D341Med (cell line): ENCODE results near the gene MICA.

ENCODE experiments used
- DNase-seq: peaks from one replicate; pipeline ENCODE4 v3.0.0; 2012; ENCODE audit warnings: low spot score

MICA gene

GRCh38 chr6:31460361-31461025 is 57.1 kb downstream of the MICA start:
- no peak for DNase-seq

- no peak for DNase-seq
These were observed 58.9 kb downstream of the MICA start for GRCh38 chr6:31462026-31462963.

- DNase-seq, result peak; percentile 47
These were observed 59.8 kb downstream of the MICA start for GRCh38 chr6:31462964-31463870.

- no peak for DNase-seq
These were observed 61.1 kb downstream of the MICA start for GRCh38 chr6:31464252-31465184.
